ENCODE measurements around the gene SKOR2.

DNA sequence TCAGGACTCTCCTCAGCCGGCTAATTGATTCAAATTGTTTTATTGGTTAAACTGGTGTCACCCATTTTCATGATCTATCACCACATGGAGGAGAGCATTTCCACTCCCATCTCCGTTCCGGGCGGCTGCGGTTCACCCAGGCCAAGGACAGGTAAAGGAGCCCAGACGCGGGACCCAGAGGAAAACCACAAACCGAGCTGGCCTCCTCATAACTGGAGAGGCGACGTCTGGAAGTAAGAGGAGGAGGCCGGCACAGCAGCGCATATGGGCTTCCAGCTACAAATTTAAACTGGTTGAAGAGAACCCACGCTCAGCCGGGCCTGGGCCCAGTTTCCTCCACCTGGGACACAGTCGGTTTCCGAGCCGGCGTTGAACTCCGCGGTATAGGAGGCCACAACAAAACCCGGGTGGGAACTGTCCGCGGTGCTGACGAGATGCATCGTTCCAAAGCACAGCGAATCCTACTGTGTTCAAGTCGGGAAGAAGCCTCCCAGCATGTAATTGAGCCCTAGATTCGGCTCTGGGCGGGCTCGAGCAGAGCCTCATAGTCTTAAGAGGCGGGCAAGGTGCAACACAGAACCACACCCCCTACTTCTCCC lies 3.0 kb upstream of the SKOR2 start:
- TF ChIP-seq, protein P1, sequence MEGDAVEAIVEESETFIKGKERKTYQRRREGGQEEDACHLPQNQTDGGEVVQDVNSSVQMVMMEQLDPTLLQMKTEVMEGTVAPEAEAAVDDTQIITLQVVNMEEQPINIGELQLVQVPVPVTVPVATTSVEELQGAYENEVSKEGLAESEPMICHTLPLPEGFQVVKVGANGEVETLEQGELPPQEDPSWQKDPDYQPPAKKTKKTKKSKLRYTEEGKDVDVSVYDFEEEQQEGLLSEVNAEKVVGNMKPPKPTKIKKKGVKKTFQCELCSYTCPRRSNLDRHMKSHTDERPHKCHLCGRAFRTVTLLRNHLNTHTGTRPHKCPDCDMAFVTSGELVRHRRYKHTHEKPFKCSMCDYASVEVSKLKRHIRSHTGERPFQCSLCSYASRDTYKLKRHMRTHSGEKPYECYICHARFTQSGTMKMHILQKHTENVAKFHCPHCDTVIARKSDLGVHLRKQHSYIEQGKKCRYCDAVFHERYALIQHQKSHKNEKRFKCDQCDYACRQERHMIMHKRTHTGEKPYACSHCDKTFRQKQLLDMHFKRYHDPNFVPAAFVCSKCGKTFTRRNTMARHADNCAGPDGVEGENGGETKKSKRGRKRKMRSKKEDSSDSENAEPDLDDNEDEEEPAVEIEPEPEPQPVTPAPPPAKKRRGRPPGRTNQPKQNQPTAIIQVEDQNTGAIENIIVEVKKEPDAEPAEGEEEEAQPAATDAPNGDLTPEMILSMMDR (IDR thresholded peaks at IDR 0.05), result no peak
- TF ChIP-seq POLR2A (IDR thresholded peaks at IDR 0.05), result no peak

Measured in ovary (tissue), 3 donors.